Measurements from ENCODE around the gene TRIM58.

DNA sequence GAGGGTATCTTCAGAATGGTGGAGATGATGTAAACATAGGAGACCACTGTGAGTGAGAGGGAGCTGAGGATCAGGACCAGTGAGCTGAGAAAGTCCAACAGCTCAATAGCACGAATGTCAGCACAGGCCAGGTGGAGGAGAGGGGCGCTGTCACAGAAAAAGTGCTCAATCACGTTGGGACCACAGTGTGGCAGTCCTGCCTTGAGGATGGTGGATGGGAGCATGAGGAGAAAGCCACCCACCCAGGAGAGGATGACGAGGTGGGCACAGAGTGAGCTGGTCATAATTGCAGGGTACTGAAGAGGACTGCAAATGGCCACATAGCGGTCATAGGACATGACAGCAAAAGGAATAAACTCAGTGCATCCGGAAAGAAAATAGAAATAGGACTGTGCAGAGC, 23.4 kb upstream of the TRIM58 start:
- TF ChIP-seq, protein P1, sequence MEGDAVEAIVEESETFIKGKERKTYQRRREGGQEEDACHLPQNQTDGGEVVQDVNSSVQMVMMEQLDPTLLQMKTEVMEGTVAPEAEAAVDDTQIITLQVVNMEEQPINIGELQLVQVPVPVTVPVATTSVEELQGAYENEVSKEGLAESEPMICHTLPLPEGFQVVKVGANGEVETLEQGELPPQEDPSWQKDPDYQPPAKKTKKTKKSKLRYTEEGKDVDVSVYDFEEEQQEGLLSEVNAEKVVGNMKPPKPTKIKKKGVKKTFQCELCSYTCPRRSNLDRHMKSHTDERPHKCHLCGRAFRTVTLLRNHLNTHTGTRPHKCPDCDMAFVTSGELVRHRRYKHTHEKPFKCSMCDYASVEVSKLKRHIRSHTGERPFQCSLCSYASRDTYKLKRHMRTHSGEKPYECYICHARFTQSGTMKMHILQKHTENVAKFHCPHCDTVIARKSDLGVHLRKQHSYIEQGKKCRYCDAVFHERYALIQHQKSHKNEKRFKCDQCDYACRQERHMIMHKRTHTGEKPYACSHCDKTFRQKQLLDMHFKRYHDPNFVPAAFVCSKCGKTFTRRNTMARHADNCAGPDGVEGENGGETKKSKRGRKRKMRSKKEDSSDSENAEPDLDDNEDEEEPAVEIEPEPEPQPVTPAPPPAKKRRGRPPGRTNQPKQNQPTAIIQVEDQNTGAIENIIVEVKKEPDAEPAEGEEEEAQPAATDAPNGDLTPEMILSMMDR (IDR thresholded peaks at IDR 0.05; ENCODE audit: low read length), result no peak; the same call in 1 of the 2 replicates
- TF ChIP-seq EZH2 (IDR thresholded peaks at IDR 0.05; ENCODE audit: borderline replicate concordance, low read length), result no peak
